Endodermal cell (in vitro differentiated cells): ENCODE results near the gene PLCB4. TPM values are rescaled to one million over a fixed set of nuclear protein-coding genes. Genes with fewer than 3 reads are reported as not detected.

Experiments used
- DNase-seq: peaks from one replicate; pipeline ENCODE4 v3.0.0-alpha.2; 2017
- H3K27ac ChIP-seq: 2 replicates; pipeline ENCODE4 v1.5.1; 2013; ENCODE audit warnings: mild to moderate bottlenecking, low read depth, low read length, moderate library complexity
- H3K27me3 ChIP-seq: 2 replicates; pipeline ENCODE4 v1.6.1; 2013; ENCODE audit warnings: mild to moderate bottlenecking, low read length, moderate library complexity; ENCODE audit not compliant: insufficient read depth, control insufficient read depth, poor library complexity, severe bottlenecking
- H3K36me3 ChIP-seq: 2 replicates; pipeline ENCODE4 v1.7.0; 2013; ENCODE audit warnings: mild to moderate bottlenecking, low read length, moderate library complexity; ENCODE audit not compliant: control insufficient read depth, insufficient read depth
- H3K4me1 ChIP-seq: one replicate; pipeline ENCODE4 v1.7.0; 2013; ENCODE audit warnings: low read length; ENCODE audit not compliant: control insufficient read depth, insufficient read depth
- H3K4me3 ChIP-seq: 2 replicates; pipeline ENCODE4 v1.5.1; 2013; ENCODE audit warnings: mild to moderate bottlenecking, low read length, moderate library complexity
- H3K9ac ChIP-seq: 2 replicates; pipeline ENCODE4 v1.6.1; 2013; ENCODE audit warnings: mild to moderate bottlenecking, low read length, moderate library complexity; ENCODE audit not compliant: poor library complexity, severe bottlenecking; ENCODE audit errors: extremely low read depth
- H3K9me3 ChIP-seq: 2 replicates; pipeline ENCODE4 v1.6.1; 2013; ENCODE audit warnings: mild to moderate bottlenecking, low read length, moderate library complexity; ENCODE audit not compliant: control insufficient read depth
- H3K27ac Mint-ChIP-seq: 2 replicates; pipeline ENCODE4 v1.8.0; 2020; ENCODE audit warnings: mixed read lengths
- H3K27me3 Mint-ChIP-seq: 2 replicates; pipeline ENCODE4 v1.8.0; 2021; ENCODE audit warnings: mild to moderate bottlenecking, mixed read lengths; ENCODE audit not compliant: insufficient read depth
- H3K36me3 Mint-ChIP-seq: 2 replicates; pipeline ENCODE4 v1.8.0; 2020; ENCODE audit warnings: low read depth, mixed read lengths
- H3K4me1 Mint-ChIP-seq: 2 replicates; pipeline ENCODE4 v1.8.0; 2020; ENCODE audit warnings: mixed read lengths
- H3K4me3 Mint-ChIP-seq: 2 replicates; pipeline ENCODE4 v1.8.0; 2020; ENCODE audit warnings: mild to moderate bottlenecking, moderate library complexity, mixed read lengths
- H3K9me3 Mint-ChIP-seq: 2 replicates; pipeline ENCODE4 v1.8.0; 2020; ENCODE audit warnings: mild to moderate bottlenecking, mixed read lengths
- WGBS, 2 experiments: methylation state at CpG; one replicate each; pipeline versions ENCODE4 v1.1.5 to v1.1.7; 2013; ENCODE audit warnings: missing lambda C conversion rate in 2 of 2, mixed read lengths in 1 of 2; ENCODE audit not compliant: insufficient coverage in 1 of 2, insufficient read length in 1 of 2; 5-methylcytosine and 5-hydroxymethylcytosine counted together
- total RNA-seq, 2 donors: library from RNA; stranded (reverse); fragmentation: NEBNext Ultra II Directional in 1 of 2; extraction: Animal tissue kit (Norgen Biotek cat#: 25700) in 1 of 2; gene quantifications; 2 replicates in 1 of 2; 3 replicates in 1 of 2; pipeline ENCODE4 v1.2.1, GENCODE V29; 2021
- TF ChIP-seq, protein P1 (sequence below): fragments of 200-600 bp; sonication (generic); conservative IDR thresholded peaks from 2 replicates; pipeline ENCODE4 v1.5.0; 2021; ENCODE audit warnings: antibody characterized with exemption, mild to moderate bottlenecking

The PLCB4 gene
- total RNA-seq, 2 donors from 2014 or later, result 14.4 to 14.6 TPM

DNA sequence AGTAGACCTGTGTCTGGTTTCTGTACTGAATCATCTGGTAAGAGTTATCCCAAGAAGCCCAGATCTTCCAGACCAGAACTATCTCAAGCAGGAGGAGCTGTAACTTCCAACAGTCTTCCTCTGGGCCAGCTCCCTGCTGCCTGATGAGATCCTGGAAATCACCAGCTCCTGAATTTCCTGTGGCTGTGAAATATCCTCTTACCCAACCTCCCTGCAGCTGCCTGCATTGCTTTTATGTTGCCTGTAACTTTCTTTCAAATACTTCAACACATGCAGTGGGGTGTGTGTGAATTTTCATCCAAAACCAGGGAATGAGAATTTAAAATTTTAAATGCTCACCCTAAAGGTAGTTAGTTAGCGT is 285.0 kb downstream of the PLCB4 start:
- WGBS, 2 experiments, result no CpG with 5 or more reads among the region's 1 CpG
- H3K27me3 ChIP-seq, result no peaks in the 10 kb centered on the region
- no peaks in the 10 kb centered on the region for H3K9me3 Mint-ChIP-seq

GRCh38 chr20:9354579-9354978 is 285.7 kb downstream of the PLCB4 start:
- H3K36me3 Mint-ChIP-seq, result no peaks in the 10 kb centered on the region

More for the DNA sequence above, 285.0 kb downstream of the PLCB4 start:
- no peak overlapping the region for H3K27ac ChIP-seq
- Mint-ChIP-seq H3K36me3 (no peaks in the 10 kb centered on the region), H3K27ac (no peak overlapping the region), H3K4me1 (no peaks in the 10 kb centered on the region), H3K27me3 (no peaks in the 10 kb centered on the region), H3K4me3 (no peak overlapping the region)
- no peaks in the 10 kb centered on the region for H3K9me3 ChIP-seq
- no peak overlapping the region for H3K9ac ChIP-seq
- TF ChIP-seq, protein P1, sequence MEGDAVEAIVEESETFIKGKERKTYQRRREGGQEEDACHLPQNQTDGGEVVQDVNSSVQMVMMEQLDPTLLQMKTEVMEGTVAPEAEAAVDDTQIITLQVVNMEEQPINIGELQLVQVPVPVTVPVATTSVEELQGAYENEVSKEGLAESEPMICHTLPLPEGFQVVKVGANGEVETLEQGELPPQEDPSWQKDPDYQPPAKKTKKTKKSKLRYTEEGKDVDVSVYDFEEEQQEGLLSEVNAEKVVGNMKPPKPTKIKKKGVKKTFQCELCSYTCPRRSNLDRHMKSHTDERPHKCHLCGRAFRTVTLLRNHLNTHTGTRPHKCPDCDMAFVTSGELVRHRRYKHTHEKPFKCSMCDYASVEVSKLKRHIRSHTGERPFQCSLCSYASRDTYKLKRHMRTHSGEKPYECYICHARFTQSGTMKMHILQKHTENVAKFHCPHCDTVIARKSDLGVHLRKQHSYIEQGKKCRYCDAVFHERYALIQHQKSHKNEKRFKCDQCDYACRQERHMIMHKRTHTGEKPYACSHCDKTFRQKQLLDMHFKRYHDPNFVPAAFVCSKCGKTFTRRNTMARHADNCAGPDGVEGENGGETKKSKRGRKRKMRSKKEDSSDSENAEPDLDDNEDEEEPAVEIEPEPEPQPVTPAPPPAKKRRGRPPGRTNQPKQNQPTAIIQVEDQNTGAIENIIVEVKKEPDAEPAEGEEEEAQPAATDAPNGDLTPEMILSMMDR, result no peak
- no peaks in the 10 kb centered on the region for H3K36me3 ChIP-seq
- no peak overlapping the region for H3K4me3 ChIP-seq
- DNase-seq, result no peak
- H3K4me1 ChIP-seq, result no peaks in the 10 kb centered on the region

DNA sequence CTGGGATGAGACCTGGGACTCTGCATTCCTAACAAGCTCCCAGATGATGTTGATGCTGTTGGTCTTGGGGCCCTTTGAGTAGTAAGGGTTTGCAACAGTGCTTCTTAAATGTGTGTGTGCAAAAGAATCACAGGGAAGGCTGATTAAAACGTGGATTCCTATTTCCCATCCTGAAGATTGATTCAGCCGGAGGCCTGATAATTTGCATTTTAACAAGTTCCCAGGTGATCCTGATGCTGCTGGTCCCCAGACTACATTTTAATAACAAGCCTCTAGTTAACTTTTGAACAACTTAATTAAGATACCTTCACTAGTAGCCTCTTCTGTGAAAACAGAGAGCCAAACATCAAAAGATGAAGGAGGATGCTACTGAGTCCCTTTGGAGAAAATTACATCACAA is 289.1 kb downstream of the PLCB4 start:
- WGBS, 2 experiments, result 95 to 100% methylated on average over 2 of the region's 2 CpGs
- H3K9ac ChIP-seq, result no peak overlapping the region
- H3K27ac ChIP-seq, result no peak overlapping the region
- H3K36me3 ChIP-seq, result no peaks in the 10 kb centered on the region
- no peak for DNase-seq
- Mint-ChIP-seq H3K27ac (no peak overlapping the region), H3K4me3 (no peak overlapping the region), H3K4me1 (no peaks in the 10 kb centered on the region), H3K36me3 (no peaks in the 10 kb centered on the region), H3K27me3 (no peaks in the 10 kb centered on the region), H3K9me3 (no peaks in the 10 kb centered on the region)
- TF ChIP-seq, protein P1, result no peak
- H3K9me3 ChIP-seq, result no peaks in the 10 kb centered on the region
- H3K27me3 ChIP-seq, result no peaks in the 10 kb centered on the region
- H3K4me1 ChIP-seq, result no peaks in the 10 kb centered on the region
- H3K4me3 ChIP-seq, result no peak overlapping the region

More at GRCh38 chr20:9354579-9354978, 285.7 kb downstream of the PLCB4 start:
- Mint-ChIP-seq H3K4me3 (no peak overlapping the region), H3K4me1 (no peaks in the 10 kb centered on the region), H3K9me3 (no peaks in the 10 kb centered on the region), H3K27ac (no peak overlapping the region), H3K27me3 (no peaks in the 10 kb centered on the region)
- Histone ChIP-seq H3K27me3 (no peaks in the 10 kb centered on the region), H3K27ac (no peak overlapping the region), H3K9ac (no peak overlapping the region), H3K4me1 (no peaks in the 10 kb centered on the region), H3K36me3 (no peaks in the 10 kb centered on the region), H3K4me3 (no peak overlapping the region), H3K9me3 (no peaks in the 10 kb centered on the region)
- no peak for DNase-seq
- TF ChIP-seq, protein P1, result no peak
- WGBS, 2 experiments, result 95% methylated on average over 2 of the region's 2 CpGs; no CpG with 5 or more reads in 1 of the 2 experiments
